ENCODE measurements around the gene VPS26C. TPM values are rescaled to one million over a fixed set of nuclear protein-coding genes. Genes with fewer than 3 reads are reported as not detected.

Gene VPS26C
- total RNA-seq, 2 donors from 2014 or later = 42.0 to 44.4 TPM

DNA sequence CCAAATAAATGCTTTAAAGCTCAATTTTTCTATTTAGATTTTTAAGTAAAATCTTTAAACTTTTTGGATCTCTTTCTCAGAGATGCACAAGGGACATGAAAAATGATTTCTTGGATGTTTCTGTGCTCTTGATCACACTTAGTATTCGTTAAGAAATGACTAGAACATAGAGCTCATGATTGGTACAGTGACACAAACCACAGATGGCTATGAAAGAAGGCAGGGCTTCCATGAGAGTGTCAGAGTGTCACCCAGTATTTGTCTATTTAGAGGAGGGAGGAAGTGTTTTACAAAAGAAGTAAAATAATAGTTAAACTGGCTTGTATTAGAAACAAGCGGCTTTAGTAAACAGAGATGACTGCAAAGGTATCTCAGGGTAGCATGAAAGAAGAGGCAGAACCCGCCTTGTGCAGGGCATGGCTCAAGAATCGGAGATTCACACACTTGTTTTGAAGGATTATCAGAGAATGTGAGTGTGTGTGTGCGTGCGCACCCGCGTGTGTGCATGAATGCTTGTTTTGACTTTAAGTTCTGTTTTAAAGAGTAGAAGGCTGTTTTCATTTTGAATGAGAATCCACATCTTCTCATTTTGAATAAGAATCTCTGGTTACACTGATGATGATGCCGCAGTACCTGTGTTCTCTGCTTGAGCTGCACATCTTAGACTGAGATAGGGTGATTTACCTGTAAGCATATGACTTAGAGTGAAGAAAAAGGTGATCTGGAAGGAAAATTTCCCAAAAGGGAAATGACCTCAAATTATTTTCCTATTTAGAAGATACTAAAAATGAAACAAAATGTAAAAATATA, 82.1 kb downstream of the VPS26C start:
- intact Hi-C loops (cut with DNase I) = loop anchor here in 1 of 2 donors (1.0 kb wide), 1 partner anchor 12 kb away; no protein-coding TSS in a partner anchor
- no peak for DNase-seq (ENCODE audit: low spot score)

DNA sequence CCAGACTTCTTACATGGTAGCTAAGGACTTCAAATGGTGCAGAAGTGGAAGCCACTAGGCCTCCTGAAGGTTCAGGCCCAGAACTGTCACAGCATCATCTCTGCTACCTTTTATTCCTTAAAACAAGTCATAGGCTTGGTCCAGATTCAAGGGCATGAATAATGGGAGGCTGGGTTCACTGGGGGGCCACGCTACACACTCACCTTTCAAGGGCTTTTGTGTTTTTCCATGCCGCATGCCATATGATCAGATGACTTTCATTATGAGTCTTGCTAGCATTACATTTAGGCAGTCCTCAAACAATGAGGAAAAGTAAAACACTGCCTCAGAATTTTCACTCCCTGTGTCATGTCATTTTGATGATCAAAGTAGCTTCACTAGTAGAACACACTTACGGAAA, 83.4 kb downstream of the VPS26C start:
- no peak for DNase-seq (ENCODE audit: low spot score)

DNA sequence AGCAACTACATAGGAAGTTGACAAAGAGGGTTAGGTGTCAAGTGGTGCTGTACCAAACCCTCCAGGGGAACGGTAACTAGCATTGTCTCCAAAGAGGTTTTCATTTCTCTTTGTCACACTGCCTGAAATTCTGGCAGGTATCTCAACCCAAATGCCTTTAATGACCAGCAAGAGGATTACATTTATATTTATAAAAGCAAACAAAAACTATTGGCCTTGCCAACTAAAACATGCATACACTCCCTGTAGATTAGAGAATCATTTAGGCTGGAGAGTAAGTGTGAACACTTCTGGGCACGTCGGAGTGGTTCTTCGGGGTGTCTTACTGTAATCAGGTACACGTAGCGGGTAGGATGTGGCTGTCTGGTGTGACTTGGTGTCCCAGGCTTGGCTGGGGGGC, 84.9 kb downstream of the VPS26C start:
- DNase-seq (ENCODE audit: low spot score) = no peak
- intact Hi-C loops (cut with DNase I) = no loop called here

More for the DNA sequence above, 83.4 kb downstream of the VPS26C start:
- intact Hi-C loops (cut with DNase I) = loop anchor here in 1 of 2 donors (1.0 kb wide), 1 partner anchor 10 kb away; no protein-coding TSS in a partner anchor

DNA sequence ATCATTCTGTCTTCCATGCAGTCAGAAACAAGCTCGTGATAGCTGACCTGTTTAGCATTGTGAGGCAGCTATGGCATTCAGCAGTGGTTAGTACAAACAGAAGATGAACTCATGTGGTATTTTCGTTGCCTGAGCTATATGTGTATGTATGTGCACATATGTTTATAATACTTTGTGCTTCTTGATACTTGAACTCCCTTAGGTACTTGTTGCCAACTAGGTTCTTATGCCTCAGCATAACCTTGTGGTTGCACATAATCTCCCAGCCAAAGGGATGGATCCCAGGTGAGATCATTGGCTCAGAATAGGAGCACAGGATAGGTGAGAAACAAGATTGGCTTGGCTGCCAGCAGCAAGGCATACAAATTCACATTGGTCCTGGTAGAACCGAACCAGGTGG, 86.1 kb downstream of the VPS26C start:
- intact Hi-C loops (cut with DNase I) = no loop called here
- DNase-seq (ENCODE audit: low spot score) = no peak

DNA sequence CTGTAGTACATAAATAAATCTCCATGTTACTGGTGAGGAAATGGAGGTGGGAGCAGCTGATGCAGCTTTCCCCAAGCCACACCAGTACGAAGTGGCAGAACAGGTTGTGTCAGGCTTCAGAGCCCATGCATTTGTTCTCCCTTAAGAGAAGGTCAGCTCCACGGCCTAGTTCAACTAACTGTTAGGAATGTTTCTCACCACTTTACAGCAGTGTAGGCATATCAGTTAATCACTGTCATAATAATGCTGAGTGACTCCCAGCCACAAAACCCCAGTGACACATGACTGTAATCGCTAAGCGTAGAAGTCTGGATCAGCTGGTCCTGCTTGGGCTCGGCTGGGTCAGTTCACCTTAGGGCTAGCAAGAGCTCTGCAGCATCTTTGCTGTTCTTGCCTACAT, 90.4 kb downstream of the VPS26C start:
- intact Hi-C loops (cut with DNase I) = no loop called here
- DNase-seq (ENCODE audit: low spot score) = no peak

Other genes with a start within 250 kb of the VPS26C start
- gene PIGP, start 194.3 kb downstream of the VPS26C start, total RNA-seq = 10 to 100 TPM; 23.7 to 28.9 TPM
- 100 to 1,000 TPM in 1 of 2 donors, 10 to 100 TPM in 1; 98.4 to 123 TPM for gene TTC3, start 194.1 kb downstream of the VPS26C start, total RNA-seq
- gene DYRK1A, start 99.4 kb upstream of the VPS26C start, total RNA-seq = 10 to 100 TPM; 58.1 to 68.2 TPM